Endothelial cell of umbilical vein (primary cell): ENCODE data around the gene PLEKHG3. TPM values are rescaled to one million over a fixed set of nuclear protein-coding genes. Genes with fewer than 3 reads are reported as not detected.

Source experiments
- BruUV-seq: library from RNA; stranded (reverse); fragments of 400-500 nt; replicated peaks from 2 replicates; lab custom pipeline; 2021; lab: Mats Ljungman, UMichigan
- CTCF ChIA-PET: fragments of 300-600, 350-600 bp; sonication (Branson Sonifier 250); formaldehyde crosslinking; loops from one replicate; lab custom pipeline; 2021; ENCODE audit warnings: antibody characterized with exemption, inconsistent platforms; lab: Charles Lee
- POLR2A ChIA-PET: fragments of 300-600, 350-600 bp; sonication (Branson Sonifier 250); formaldehyde crosslinking; loops from one replicate; lab custom pipeline; 2021; ENCODE audit warnings: antibody characterized with exemption, inconsistent platforms; lab: Charles Lee
- DNase-seq: peaks from one replicate; pipeline ENCODE4 v3.0.0-alpha.2; 2011; ENCODE audit warnings: low read depth, low spot score
- FAIRE-seq: peaks from 2 replicates; lab custom pipeline; 2011; peaks lifted over from hg19 to GRCh38; lab: Jason Lieb, UNC
- H2AFZ ChIP-seq: 2 replicates; pipeline ENCODE4 v1.6.0; 2012; ENCODE audit warnings: low read depth, low read length, control low read depth, inconsistent platforms
- H3K27ac ChIP-seq: 2 replicates; pipeline ENCODE4 v1.5.1; 2011; ENCODE audit warnings: low read depth, mild to moderate bottlenecking, control low read depth, low read length, moderate library complexity; ENCODE audit not compliant: insufficient read depth
- H3K27me3 ChIP-seq, 2 experiments: 2 replicates each; pipeline versions ENCODE4 v1.6.0 to v1.6.1; 2011; ENCODE audit warnings: low read length in 2 of 2, mixed read lengths in 1 of 2; ENCODE audit not compliant: control insufficient read depth in 2 of 2, insufficient read depth in 2 of 2
- H3K36me3 ChIP-seq, 2 experiments: 2 replicates in 1 of 2; 3 replicates in 1 of 2; pipeline ENCODE4 v1.5.1; 2011; ENCODE audit warnings: low read length in 2 of 2, mild to moderate bottlenecking in 1 of 2, moderate library complexity in 1 of 2; ENCODE audit not compliant: control insufficient read depth in 2 of 2, insufficient read depth in 2 of 2; ENCODE audit errors: extremely low read depth in 1 of 2
- H3K4me1 ChIP-seq: 3 replicates; pipeline ENCODE4 v1.5.1; 2011; ENCODE audit warnings: mild to moderate bottlenecking, low read length; ENCODE audit not compliant: control insufficient read depth, insufficient read depth; ENCODE audit errors: extremely low read depth
- H3K4me2 ChIP-seq: 2 replicates; pipeline ENCODE4 v1.6.1; 2011; ENCODE audit warnings: low read length, control low read depth, mixed read lengths; ENCODE audit not compliant: insufficient read depth
- H3K4me3 ChIP-seq, 3 experiments: fragments of 200-600 bp in 1 of 3; sonication (generic), shearing (Covaris generic) in 1 of 3; replicated peaks in 1 of 3; 2 replicates each; pipeline ENCODE4 v1.5.1; 2011 to 2016; ENCODE audit warnings: control low read depth in 3 of 3, low read length in 3 of 3, mild to moderate bottlenecking in 2 of 3, inconsistent platforms in 1 of 3, low read depth in 1 of 3, moderate library complexity in 1 of 3; ENCODE audit not compliant: insufficient read depth in 1 of 3
- H3K79me2 ChIP-seq: 2 replicates; pipeline ENCODE4 v1.6.0; 2012; ENCODE audit warnings: low read length, inconsistent platforms; ENCODE audit not compliant: control insufficient read depth, insufficient read depth
- H3K9ac ChIP-seq: replicated peaks from 2 replicates; pipeline ENCODE3; 2011; ENCODE audit warnings: low read length, control low read depth; ENCODE audit not compliant: insufficient read depth; ENCODE audit errors: extremely low read depth
- H3K9me1 ChIP-seq: replicated peaks from 3 replicates; pipeline ENCODE4 v1.6.0; 2011; ENCODE audit warnings: mild to moderate bottlenecking, low read length; ENCODE audit not compliant: control insufficient read depth, insufficient read depth; ENCODE audit errors: extremely low read depth
- H3K9me3 ChIP-seq: replicated peaks from 2 replicates; pipeline ENCODE4 v1.5.1; 2012; ENCODE audit warnings: low read length, inconsistent platforms; ENCODE audit not compliant: control insufficient read depth, insufficient read depth
- H4K20me1 ChIP-seq: replicated peaks from 2 replicates; pipeline ENCODE3; 2011; ENCODE audit warnings: mild to moderate bottlenecking, low read length; ENCODE audit not compliant: control insufficient read depth, insufficient read depth; ENCODE audit errors: extremely low read depth
- CTCF ChIP-seq, 2 donors: IDR thresholded peaks; 1 replicate in 1 of 2; 2 replicates in 1 of 2; pipeline ENCODE4 v1.5.1; 2011; ENCODE audit warnings: low read length in 2 of 2, mild to moderate bottlenecking in 2 of 2, moderate library complexity in 2 of 2, control low read depth in 1 of 2, inconsistent platforms in 1 of 2, low read depth in 1 of 2; ENCODE audit not compliant: insufficient read depth in 1 of 2; ENCODE audit errors: extremely low read depth in 1 of 2
- FOS ChIP-seq: IDR thresholded peaks from 2 replicates; pipeline ENCODE4 v1.6.1; 2011; ENCODE audit warnings: mild to moderate bottlenecking, low read length, moderate library complexity, borderline replicate concordance; ENCODE audit not compliant: insufficient read depth
- GATA2 ChIP-seq: IDR thresholded peaks from 2 replicates; pipeline ENCODE4 v1.7.0; 2011; ENCODE audit warnings: low read depth, mild to moderate bottlenecking, moderate library complexity, mixed read lengths, low read length; ENCODE audit not compliant: insufficient read length, insufficient read depth
- JUN ChIP-seq: IDR thresholded peaks from 2 replicates; pipeline ENCODE4 v1.6.1; 2011; ENCODE audit warnings: borderline replicate concordance, low read depth; ENCODE audit not compliant: insufficient read length, insufficient read depth
- MAX ChIP-seq: IDR thresholded peaks from 2 replicates; pipeline ENCODE4 v1.6.1; 2011; ENCODE audit not compliant: insufficient read depth, insufficient read length
- dilution Hi-C: fragments of 300-500 bp; cut with MboI; formaldehyde crosslinking; loops from one replicate; pipeline ENCODE4 v1.15.0; 2019; ENCODE audit warnings: low sequenced_read_pairs; ENCODE audit not compliant: extremely low pct_ligation_motif_present
- intact Hi-C: fragments of 100-400 bp; cut with micrococcal nuclease; formaldehyde crosslinking; loops from one replicate; pipeline ENCODE4 v1.10.0; 2022
- polyA plus RNA-seq, 4 experiments: library from polyadenylated mRNA; depleted of rRNA in 3 of 4; stranded (reverse) in 3 of 4; unstranded in 1 of 4; fragments of >200 nt; gene quantifications; 2 replicates each; pipeline versions ENCODE4 v1.2.1 to v1.2.3, GENCODE V29; 2011 to 2012; ENCODE audit warnings: missing spikeins in 1 of 4
- total RNA-seq: library from RNA; stranded (reverse); gene quantifications from 2 replicates; pipeline ENCODE4 v1.2.3, GENCODE V29; 2021

Gene PLEKHG3
- total and polyA plus RNA-seq, 2 donors (not counting 3 experiments of a cell fraction or from before 2014, with no cell fraction given): 6.6 to 8.0 TPM

GRCh38 chr14:64761441-64762043 lies 57.3 kb downstream of the PLEKHG3 start:
- DNase-seq (no peak), FAIRE-seq (no peak)
- BruUV-seq: no TSS peak
- dilution Hi-C loops: no loop called here
- H3K4me2 ChIP-seq: peak overlapping the region; percentile 38
- intact Hi-C loops: loop anchor here (2.0 to 5.0 kb wide), 5 partner anchors 57 to 249 kb away; partner anchors contain the start of genes FNTB, HSPA2 and PLEKHG3
- no peaks in the 10 kb centered on the region for H4K20me1 ChIP-seq
- no peak overlapping the region for H3K4me3 ChIP-seq
- H3K9ac ChIP-seq: no peak overlapping the region
- H3K4me1 ChIP-seq: peaks cover 21% of the 10 kb centered on the region
- H3K27ac ChIP-seq: peak overlapping the region; percentile 32
- CTCF ChIA-PET: interaction anchor here (0.7 to 2.5 kb wide), 18 partner anchors 10 to 417 kb away, joined by 3 to 28 read pairs (median 4); partner anchors contain the start of gene PLEKHG3
- TF ChIP-seq FOS (no peak), JUN (no peak), GATA2 (no peak), CTCF (IDR thresholded peaks at IDR 0.05; ENCODE audit: extremely low read depth in 1 of 2, insufficient read depth in 1 of 2, low read depth in 1 of 2, low read length in 2 of 2) (no peak), MAX (no peak)
- H3K9me1 ChIP-seq: no peaks in the 10 kb centered on the region
- H3K79me2 ChIP-seq: no peaks in the 10 kb centered on the region
- no peaks in the 10 kb centered on the region for H3K9me3 ChIP-seq
- no peak overlapping the region for H2AFZ ChIP-seq
- no peaks in the 10 kb centered on the region for H3K27me3 ChIP-seq
- H3K36me3 ChIP-seq: no peaks in the 10 kb centered on the region
- POLR2A ChIA-PET: no interaction called here
